Mucosa of stomach (tissue), 1 donor: ENCODE results near the gene SLC39A3.

Experiments
- H3K27me3 ChIP-seq: one replicate; pipeline ENCODE4 v1.7.0; 2013; ENCODE audit warnings: mild to moderate bottlenecking, low read length; ENCODE audit not compliant: control insufficient read depth, insufficient read depth
- H3K36me3 ChIP-seq: one replicate; pipeline ENCODE4 v1.7.0; 2013; ENCODE audit warnings: low read length; ENCODE audit not compliant: control insufficient read depth, insufficient read depth
- H3K4me1 ChIP-seq: one replicate; pipeline ENCODE4 v1.7.0; 2013; ENCODE audit warnings: mild to moderate bottlenecking, low read length; ENCODE audit not compliant: control insufficient read depth, insufficient read depth
- H3K4me3 ChIP-seq: one replicate; pipeline ENCODE4 v1.7.0; 2013; ENCODE audit warnings: low read length
- H3K9ac ChIP-seq: one replicate; pipeline ENCODE4 v1.7.0; 2013; ENCODE audit warnings: mild to moderate bottlenecking, low read length, moderate library complexity
- H3K9me3 ChIP-seq: one replicate; pipeline ENCODE4 v1.7.0; 2013; ENCODE audit warnings: mild to moderate bottlenecking, low read length, moderate library complexity; ENCODE audit not compliant: control insufficient read depth
- donor health status: Pancreatic carcinoma.

The SLC39A3 gene, protein sequence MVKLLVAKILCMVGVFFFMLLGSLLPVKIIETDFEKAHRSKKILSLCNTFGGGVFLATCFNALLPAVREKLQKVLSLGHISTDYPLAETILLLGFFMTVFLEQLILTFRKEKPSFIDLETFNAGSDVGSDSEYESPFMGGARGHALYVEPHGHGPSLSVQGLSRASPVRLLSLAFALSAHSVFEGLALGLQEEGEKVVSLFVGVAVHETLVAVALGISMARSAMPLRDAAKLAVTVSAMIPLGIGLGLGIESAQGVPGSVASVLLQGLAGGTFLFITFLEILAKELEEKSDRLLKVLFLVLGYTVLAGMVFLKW

DNA sequence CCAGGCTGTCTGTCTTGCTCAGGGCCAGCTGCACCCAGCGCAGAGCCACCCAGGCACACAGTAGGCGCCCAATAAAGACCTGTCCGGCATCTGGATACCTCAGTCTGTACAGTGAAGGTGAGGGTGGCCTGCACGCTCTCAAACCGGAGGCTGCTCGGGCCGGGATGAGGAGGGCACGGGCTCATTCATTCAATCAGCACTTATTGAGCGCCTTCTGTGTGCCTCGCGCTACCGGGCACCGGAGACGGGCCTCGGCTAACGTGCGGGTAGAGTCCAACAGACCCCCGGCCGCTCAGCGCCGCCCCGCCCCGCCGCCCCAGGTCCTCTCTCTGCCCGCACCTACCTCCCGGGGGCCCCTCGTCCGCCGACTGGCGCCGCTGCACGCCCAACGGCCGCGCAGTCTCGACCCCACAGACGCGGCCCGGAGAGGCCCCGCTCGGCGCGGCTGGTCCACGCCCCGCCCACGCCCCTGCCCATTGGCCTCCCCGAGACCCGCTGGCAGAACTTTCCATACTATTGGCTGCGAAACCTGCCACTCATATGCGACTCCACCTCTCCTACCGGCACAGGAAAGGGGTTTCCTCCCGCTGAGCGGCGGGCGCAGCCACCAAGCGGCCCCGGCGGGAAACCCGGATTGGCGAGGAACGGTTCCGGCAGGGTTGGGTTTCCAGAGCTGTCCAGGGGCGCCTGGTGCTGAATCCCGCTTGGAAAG, at the start of gene SLC39A3:
Gene SLC39A3 (minus strand): TSS at position 416 of the 712 bp plus-strand sequence. CDS start 2,760 bp downstream, outside the sequence.
- H3K9me3 ChIP-seq = no peaks in the 10 kb centered on the region
- H3K27me3 ChIP-seq = no peaks in the 10 kb centered on the region
- peak within 1 kb of the TSS; percentile 57 for H3K4me3 ChIP-seq
- H3K9ac ChIP-seq = peak within 1 kb of the TSS; percentile 82
- H3K4me1 ChIP-seq = peaks cover 6% of the 10 kb centered on the region
- H3K36me3 ChIP-seq = no peaks in the 10 kb centered on the region

DNA sequence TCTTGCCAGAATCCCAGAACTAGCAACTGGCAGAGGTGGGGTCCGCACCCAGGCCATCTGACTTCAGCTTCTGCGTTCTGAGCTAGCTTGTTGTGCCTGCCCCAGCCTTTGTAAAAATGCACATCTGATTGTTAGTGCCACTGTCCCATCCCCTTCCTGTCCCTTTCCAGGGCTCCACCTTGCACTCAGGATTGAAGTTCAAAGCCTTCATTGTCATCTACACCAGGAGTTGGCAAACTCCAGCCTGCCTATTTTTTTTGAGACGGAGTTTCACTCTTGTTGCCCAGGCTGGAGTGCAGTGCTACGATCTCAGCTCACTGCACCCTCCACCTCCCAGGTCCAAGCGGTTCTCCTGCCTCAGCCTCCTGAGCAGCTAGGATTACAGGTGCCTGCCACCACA, 48.4 kb upstream of the SLC39A3 start:
- no peaks in the 10 kb centered on the region for H3K27me3 ChIP-seq
- no peaks in the 10 kb centered on the region for H3K36me3 ChIP-seq
- peaks cover 11% of the 10 kb centered on the region for H3K4me1 ChIP-seq
- no peak overlapping the region for H3K9ac ChIP-seq
- no peaks in the 10 kb centered on the region for H3K9me3 ChIP-seq
- no peak overlapping the region for H3K4me3 ChIP-seq

DNA sequence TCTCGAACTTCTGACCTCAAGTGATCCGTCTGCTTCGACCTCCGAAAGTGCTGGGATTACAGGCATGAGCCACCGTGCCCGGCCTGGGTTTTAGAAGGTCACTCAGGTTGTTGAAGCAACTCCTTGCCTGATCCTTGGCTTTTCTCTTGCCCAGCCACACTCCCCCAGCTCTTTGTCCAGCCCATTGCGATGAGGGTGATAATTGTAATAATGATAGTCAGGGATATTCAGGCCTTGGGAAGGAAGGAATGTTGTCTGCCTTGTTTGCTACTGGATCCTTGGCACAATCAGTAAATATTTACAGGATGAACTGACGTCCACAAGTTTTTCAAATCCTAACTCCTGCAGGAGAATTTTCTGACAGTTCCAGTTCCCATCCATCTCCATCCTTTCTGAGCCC, 47.3 kb upstream of the SLC39A3 start:
- Histone ChIP-seq H3K36me3 (no peaks in the 10 kb centered on the region), H3K4me3 (no peak overlapping the region), H3K27me3 (no peaks in the 10 kb centered on the region), H3K4me1 (peaks cover 15% of the 10 kb centered on the region), H3K9ac (no peak overlapping the region), H3K9me3 (no peaks in the 10 kb centered on the region)

DNA sequence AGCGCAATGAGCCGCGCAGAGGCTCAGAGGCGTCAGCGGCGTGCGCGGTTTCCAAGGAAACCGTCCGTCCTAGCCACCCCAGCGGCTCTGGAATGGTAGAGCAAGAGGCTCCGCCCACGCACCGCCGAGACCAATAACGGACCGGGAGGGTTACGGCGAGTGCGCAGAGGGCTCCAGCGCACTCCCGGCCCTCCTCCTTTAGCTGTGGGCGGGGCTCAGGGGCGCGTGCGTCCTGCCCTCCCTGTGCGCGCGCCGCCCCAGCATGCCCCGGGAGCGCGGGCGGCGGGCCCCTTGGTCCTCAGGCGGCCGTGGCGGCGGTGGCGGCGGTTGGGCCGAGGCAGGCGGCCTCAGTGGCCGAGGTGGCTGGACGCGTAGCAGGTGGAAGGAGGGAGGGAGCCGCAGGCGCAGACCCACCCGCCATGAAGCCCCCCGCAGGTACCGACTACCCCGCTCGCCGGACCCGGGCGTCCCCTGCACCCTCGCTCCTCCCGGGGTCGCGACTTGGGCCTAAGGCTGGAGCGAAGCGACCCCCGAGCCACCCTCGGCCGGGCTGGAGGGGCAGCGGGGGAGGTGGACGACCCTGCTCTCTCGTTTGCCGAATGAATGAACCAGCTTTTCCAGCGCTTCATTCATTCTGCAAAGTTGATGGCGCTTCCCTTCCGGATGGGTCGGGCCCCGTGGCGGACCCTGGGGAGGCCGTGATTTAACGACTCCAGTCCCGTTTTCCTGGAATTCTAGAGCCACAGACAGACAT, 45.6 kb upstream of the SLC39A3 start, which contains the start of gene THOP1:
Gene THOP1 (plus strand): TSS at position 260 of the 754 bp plus-strand sequence. CDS start 160 bp downstream, at position 420.
- Histone ChIP-seq H3K27me3 (no peaks in the 10 kb centered on the region), H3K9ac (peak within 1 kb of the TSS; percentile 69), H3K36me3 (no peaks in the 10 kb centered on the region), H3K4me3 (peak within 1 kb of the TSS; percentile 66), H3K9me3 (no peaks in the 10 kb centered on the region), H3K4me1 (peaks cover 24% of the 10 kb centered on the region)

DNA sequence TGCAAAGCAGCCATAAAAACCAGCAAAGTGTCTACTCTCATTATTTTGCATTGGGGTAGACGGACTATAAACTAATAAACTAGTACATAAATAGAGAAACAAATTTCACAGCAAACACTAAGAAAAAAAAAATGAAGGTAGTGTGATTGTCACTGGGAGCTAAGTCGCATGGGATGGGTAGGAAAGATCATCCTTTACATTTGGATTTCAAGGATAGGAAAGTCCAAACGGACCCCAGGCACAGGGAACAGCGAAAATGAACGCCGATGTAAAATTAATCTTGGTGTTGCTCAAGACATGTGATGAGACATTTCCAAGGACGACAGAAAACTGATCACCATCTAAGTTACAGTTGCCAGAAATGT, 43.9 kb upstream of the SLC39A3 start:
- peaks cover 24% of the 10 kb centered on the region for H3K4me1 ChIP-seq
- no peaks in the 10 kb centered on the region for H3K9me3 ChIP-seq
- H3K9ac ChIP-seq = no peak overlapping the region
- H3K4me3 ChIP-seq = no peak overlapping the region
- no peaks in the 10 kb centered on the region for H3K36me3 ChIP-seq
- no peaks in the 10 kb centered on the region for H3K27me3 ChIP-seq

DNA sequence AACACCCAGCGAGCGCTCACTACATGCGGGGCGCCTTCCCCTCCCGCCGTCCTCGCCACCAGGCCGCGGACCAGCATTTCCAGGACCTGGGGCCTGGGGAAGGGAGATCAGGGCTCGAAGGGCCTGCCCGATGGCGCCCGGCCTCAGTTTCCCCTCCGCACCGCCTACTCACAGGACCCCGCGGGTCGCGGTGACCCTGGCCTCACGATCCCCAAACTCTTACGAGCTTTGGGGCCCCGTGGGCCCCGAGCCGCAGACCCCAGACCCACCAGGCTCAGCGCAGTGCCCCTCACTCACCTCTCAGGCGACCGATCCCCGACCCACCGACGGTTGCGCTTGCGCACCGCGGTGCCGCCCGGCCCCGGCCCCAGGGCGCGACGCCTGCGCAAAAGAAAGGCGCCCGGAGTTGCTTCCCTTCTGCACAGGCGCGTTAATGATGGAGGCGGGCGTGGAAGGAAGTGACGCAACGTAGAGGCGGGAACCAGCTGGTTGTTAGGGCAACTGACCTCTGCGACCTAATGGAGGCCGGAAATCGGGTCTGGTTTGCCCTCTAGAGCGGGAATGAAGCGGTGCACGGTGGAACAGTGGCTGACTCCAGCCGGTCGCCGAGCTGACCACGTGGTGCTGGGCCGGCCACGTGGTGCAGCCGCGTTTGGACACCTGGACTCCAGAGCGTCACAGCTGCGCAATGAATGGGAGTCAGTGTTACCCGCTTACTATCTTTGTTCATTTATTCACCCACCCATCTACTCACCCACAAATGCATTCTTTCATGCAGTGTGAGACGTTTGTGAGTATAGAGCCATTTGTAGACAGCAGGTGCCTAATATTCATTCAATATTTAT, 43.3 kb upstream of the SLC39A3 start, which contains the start of gene SGTA:
Gene SGTA (minus strand): TSS at position 338 of the 845 bp plus-strand sequence. CDS start 14,205 bp downstream, outside the sequence.
- peak within 1 kb of the TSS; percentile 99 for H3K4me3 ChIP-seq
- peaks cover 24% of the 10 kb centered on the region for H3K4me1 ChIP-seq
- H3K36me3 ChIP-seq = no peaks in the 10 kb centered on the region
- H3K27me3 ChIP-seq = no peaks in the 10 kb centered on the region
- peak within 1 kb of the TSS; percentile 97 for H3K9ac ChIP-seq
- H3K9me3 ChIP-seq = no peaks in the 10 kb centered on the region

DNA sequence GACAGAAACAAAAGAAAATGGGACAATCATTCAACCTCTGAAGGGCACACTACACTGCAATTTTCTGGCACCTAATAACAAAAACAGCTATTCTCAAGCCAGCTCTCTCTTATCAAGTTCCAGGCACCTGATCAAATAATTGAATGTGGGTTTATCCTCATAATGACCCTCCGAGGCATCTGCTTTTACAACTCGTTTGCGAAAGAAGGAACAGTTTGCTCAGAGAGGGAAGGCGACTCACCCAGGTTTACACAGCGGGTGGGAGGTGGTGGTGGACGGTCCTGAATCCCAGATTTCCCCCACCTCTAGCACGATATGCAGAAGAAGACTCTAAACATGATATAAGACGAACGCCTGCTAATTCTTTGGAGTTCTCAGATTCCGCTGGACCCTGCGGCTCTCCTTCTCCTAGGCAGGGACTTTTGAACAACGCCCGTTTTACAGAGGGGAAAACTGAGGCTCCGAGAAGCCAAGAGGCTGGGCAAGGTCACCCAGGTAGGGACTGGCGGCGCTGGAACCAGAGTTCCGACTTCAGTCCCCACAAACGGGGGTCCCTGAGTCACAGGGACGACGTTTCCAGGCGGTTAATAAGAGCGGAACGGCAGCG, 42.6 kb upstream of the SLC39A3 start:
- Histone ChIP-seq H3K27me3 (no peaks in the 10 kb centered on the region), H3K9me3 (no peaks in the 10 kb centered on the region), H3K4me3 (peak overlapping the region; percentile 99), H3K4me1 (peaks cover 24% of the 10 kb centered on the region), H3K9ac (peak overlapping the region; percentile 97), H3K36me3 (no peaks in the 10 kb centered on the region)

DNA sequence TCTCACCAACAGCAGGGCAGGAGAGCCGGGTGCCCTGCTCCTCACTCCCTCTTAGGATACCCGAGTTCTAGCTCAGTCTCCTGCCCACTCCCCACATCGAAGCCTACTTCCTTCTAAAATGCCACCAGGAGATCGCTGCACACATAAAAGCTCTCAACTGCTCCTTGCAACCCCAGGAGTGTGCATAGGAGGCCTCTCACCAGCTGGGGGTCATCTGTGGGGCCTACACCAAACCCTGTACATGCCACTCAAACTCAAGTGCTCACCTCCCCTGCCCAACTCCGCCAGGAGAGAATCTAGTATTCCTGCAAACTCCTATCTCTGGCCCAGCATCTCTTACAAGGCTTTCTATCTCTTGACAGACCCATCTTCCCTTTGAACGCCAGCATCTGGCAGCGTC, 40.5 kb upstream of the SLC39A3 start:
- Histone ChIP-seq H3K9me3 (no peaks in the 10 kb centered on the region), H3K4me1 (peaks cover 18% of the 10 kb centered on the region), H3K36me3 (no peaks in the 10 kb centered on the region), H3K27me3 (no peaks in the 10 kb centered on the region), H3K4me3 (no peak overlapping the region), H3K9ac (no peak overlapping the region)

DNA sequence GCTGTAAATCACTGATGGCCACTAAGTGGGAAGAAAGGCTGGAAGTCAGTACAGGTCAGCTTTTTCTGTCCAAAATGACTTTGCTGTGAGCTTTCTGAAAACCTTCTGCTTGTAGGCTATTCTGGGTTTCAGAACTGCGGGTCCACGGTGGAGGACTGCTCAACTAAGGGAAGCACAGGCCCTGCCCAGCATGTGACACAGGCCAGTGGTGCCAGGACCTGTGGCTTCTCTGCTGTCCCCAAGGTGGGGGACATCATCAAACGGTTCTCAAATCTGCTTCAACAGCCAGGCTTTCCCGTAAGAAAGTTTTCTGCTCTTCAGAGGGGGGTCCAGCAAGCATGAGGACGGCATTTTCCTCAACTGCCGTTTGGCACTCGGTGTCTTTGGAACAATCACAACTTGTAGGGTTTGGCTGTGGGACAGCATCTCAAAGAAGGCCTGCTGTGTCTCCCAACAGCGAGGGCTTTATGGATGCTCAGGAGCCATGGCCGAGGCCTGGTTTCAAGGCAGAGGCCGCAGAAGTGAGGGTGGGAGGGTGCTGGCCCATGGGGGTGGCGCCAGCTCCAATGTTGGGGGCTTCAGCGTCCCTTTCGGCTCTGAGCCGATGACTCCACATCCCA, 39.4 kb upstream of the SLC39A3 start:
- H3K4me3 ChIP-seq = no peak overlapping the region
- no peaks in the 10 kb centered on the region for H3K27me3 ChIP-seq
- peaks cover 14% of the 10 kb centered on the region for H3K4me1 ChIP-seq
- H3K9ac ChIP-seq = no peak overlapping the region
- no peaks in the 10 kb centered on the region for H3K9me3 ChIP-seq
- no peaks in the 10 kb centered on the region for H3K36me3 ChIP-seq

DNA sequence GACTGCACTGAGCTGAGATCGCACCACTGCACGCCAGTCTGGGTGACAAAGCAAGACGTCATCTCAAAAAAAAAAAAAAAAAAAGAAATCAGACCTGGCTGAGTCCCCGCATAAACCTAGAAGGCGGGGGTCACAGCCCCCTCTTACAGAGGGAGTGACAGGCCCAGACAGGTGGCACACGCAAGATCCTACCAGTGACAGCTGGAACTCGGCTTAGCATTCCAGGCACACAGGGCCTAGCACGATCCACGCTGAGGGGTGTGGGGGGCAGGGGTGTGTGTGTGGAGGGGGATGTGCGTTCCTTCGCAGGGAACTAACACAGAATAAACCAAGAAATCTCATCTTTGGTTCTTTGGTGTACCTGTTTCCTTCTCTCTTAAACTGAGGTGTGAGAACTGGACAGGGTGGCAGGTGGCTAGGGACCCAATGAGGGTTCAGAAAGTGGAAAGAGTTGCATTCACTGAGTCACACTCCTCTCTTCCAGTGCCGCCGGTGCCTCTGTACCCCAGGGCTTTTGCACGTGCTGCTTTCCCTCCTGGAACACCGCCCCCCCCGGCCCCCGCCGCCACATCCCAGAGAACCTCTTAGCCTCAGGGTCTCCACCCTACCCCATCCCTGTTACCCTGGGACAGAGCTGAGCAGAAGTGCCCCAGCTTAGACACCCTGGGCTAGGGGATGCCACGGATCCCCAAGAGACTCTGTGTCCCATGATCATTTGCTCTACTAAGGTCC, 38.3 kb upstream of the SLC39A3 start:
- H3K4me1 ChIP-seq = peaks cover 14% of the 10 kb centered on the region
- no peak overlapping the region for H3K4me3 ChIP-seq
- H3K36me3 ChIP-seq = no peaks in the 10 kb centered on the region
- no peaks in the 10 kb centered on the region for H3K9me3 ChIP-seq
- H3K9ac ChIP-seq = no peak overlapping the region
- H3K27me3 ChIP-seq = no peaks in the 10 kb centered on the region
